Ammon's horn (tissue), 1 donor: ENCODE data around the gene TMEM184B.

Source experiments
- DNase-seq: peaks from one replicate; pipeline ENCODE4 v3.0.0-alpha.2; 2016; ENCODE audit warnings: low spot score

TMEM184B gene

GRCh38 chr22:38308791-38309498 lies 36.1 kb upstream of the TMEM184B start:
- DNase-seq: no peak

- DNase-seq: no peak
Measured at GRCh38 chr22:38305471-38306448, 33.0 kb upstream of the TMEM184B start.

- DNase-seq: no peak
Measured at GRCh38 chr22:38304526-38304925, 31.7 kb upstream of the TMEM184B start.

- DNase-seq: no peak
Measured at GRCh38 chr22:38303974-38304373, 31.2 kb upstream of the TMEM184B start.

GRCh38 chr22:38302906-38303305 lies 30.1 kb upstream of the TMEM184B start:
- DNase-seq: no peak

GRCh38 chr22:38300946-38301345 lies 28.1 kb upstream of the TMEM184B start:
- no peak for DNase-seq

GRCh38 chr22:38300197-38300945 lies 27.6 kb upstream of the TMEM184B start:
- no peak for DNase-seq

- DNase-seq: no peak
Measured at GRCh38 chr22:38299770-38300102, 26.9 kb upstream of the TMEM184B start.

- no peak for DNase-seq
Measured at GRCh38 chr22:38298312-38299005, 25.6 kb upstream of the TMEM184B start.

GRCh38 chr22:38296372-38296771 lies 23.6 kb upstream of the TMEM184B start:
- DNase-seq: no peak

- DNase-seq: no peak
Measured at GRCh38 chr22:38295863-38296262, 23.1 kb upstream of the TMEM184B start.

- no peak for DNase-seq
Measured at GRCh38 chr22:38295339-38295738, 22.5 kb upstream of the TMEM184B start.

GRCh38 chr22:38294193-38294592 lies 21.4 kb upstream of the TMEM184B start:
- no peak for DNase-seq

- no peak for DNase-seq
Measured at GRCh38 chr22:38292694-38293093, 19.9 kb upstream of the TMEM184B start.

- no peak for DNase-seq
Measured at GRCh38 chr22:38291201-38291777, 18.5 kb upstream of the TMEM184B start.

GRCh38 chr22:38290347-38290746 lies 17.5 kb upstream of the TMEM184B start:
- no peak for DNase-seq

GRCh38 chr22:38289583-38290082 lies 16.8 kb upstream of the TMEM184B start:
- no peak for DNase-seq

- no peak for DNase-seq
Measured at GRCh38 chr22:38286915-38287669, 14.3 kb upstream of the TMEM184B start.

- DNase-seq: no peak
Measured at GRCh38 chr22:38285018-38285417, 12.2 kb upstream of the TMEM184B start.

- no peak for DNase-seq
Measured at GRCh38 chr22:38284042-38284402, 11.2 kb upstream of the TMEM184B start.

- DNase-seq: no peak
Measured at GRCh38 chr22:38282397-38282796, 9.6 kb upstream of the TMEM184B start.
